Kidney (tissue), 14 donors: ENCODE data around the gene PPID. TPM values are rescaled to one million over a fixed set of nuclear protein-coding genes. Genes with fewer than 3 reads are reported as not detected.
"Not testable (repeated sequence)": the region's sequence is repeated elsewhere in the genome, so short reads cannot be mapped to it uniquely, and the experiment has no call there.

Source experiments
- DNase-seq, 5 donors: peaks; one replicate each; pipeline ENCODE4 v3.0.0-alpha.2; 2013 to 2020
- FAIRE-seq: peaks from 2 replicates; lab custom pipeline; 2012; peaks lifted over from hg19 to GRCh38; lab: Jason Lieb, UNC
- H3K27ac ChIP-seq, 2 donors: one replicate each; pipeline ENCODE4 v1.7.0; 2013; ENCODE audit warnings: low read depth in 2 of 2, low read length in 2 of 2, inconsistent platforms in 1 of 2
- H3K27me3 ChIP-seq: one replicate; pipeline ENCODE4 v1.7.1; 2013; ENCODE audit warnings: low read length, inconsistent platforms; ENCODE audit not compliant: control insufficient read depth, insufficient read depth
- H3K36me3 ChIP-seq, 3 donors: one replicate each; pipeline versions ENCODE4 v1.7.0 to v1.7.1; 2013; ENCODE audit warnings: low read length in 3 of 3, control low read depth in 1 of 3, inconsistent platforms in 1 of 3; ENCODE audit not compliant: insufficient read depth in 3 of 3, control insufficient read depth in 2 of 3
- H3K4me1 ChIP-seq, 3 donors: one replicate each; pipeline versions ENCODE4 v1.7.0 to v1.7.1; 2013; ENCODE audit warnings: low read length in 3 of 3, inconsistent platforms in 1 of 3, low read depth in 1 of 3; ENCODE audit not compliant: control insufficient read depth in 2 of 3, insufficient read depth in 2 of 3
- H3K4me3 ChIP-seq, 3 donors: one replicate each; pipeline versions ENCODE4 v1.7.0 to v1.8.1; 2013; ENCODE audit warnings: low read length in 3 of 3, control low read depth in 1 of 3, inconsistent platforms in 1 of 3
- H3K9ac ChIP-seq, 3 donors: one replicate each; pipeline versions ENCODE4 v1.7.0 to v1.7.1; 2013; ENCODE audit warnings: low read length in 3 of 3, control low read depth in 1 of 3, inconsistent platforms in 1 of 3
- H3K9me3 ChIP-seq, 3 donors: one replicate each; pipeline versions ENCODE4 v1.7.0 to v1.7.1; 2013; ENCODE audit warnings: low read length in 3 of 3, control low read depth in 1 of 3, inconsistent platforms in 1 of 3; ENCODE audit not compliant: control insufficient read depth in 2 of 3, insufficient read depth in 1 of 3
- CTCF ChIP-seq: IDR thresholded peaks from 3 replicates; pipeline ENCODE4 v1.5.1; 2012; ENCODE audit warnings: mild to moderate bottlenecking, moderate library complexity, borderline replicate concordance; ENCODE audit not compliant: insufficient read depth; ENCODE audit errors: extremely low read depth
- intact Hi-C: fragments of 100-400 bp; cut with DNase I; formaldehyde crosslinking; loops from one replicate; pipeline ENCODE4 v1.11.1; 2022
- polyA plus RNA-seq: library from polyadenylated mRNA; stranded (reverse); fragments of 350-450 nt; fragmentation: Illumina TruSeq; extraction: RNeasy Lipid Tissue Mini Kit (QIAGEN cat#74804); gene quantifications from one replicate; pipeline ENCODE4 v1.2.3, GENCODE V29; 2014; ENCODE audit warnings: low read depth, low replicate concordance; ENCODE audit not compliant: insufficient read depth
- total RNA-seq: library from RNA; stranded (reverse); fragmentation: NEBNext Ultra II Directional; extraction: Animal tissue kit (Norgen Biotek cat#: 25700); gene quantifications from one replicate; pipeline ENCODE4 v1.2.1, GENCODE V29; 2021
- donor health status: control.
- donor health status: control.
- donor health status: control.
- donor health status: control.
- donor health status: control.
- donor health status: DM: yes; HTN: yes; CAD: no.
- donor health status: Normal renal cell carcinoma (clear cell type).

The PPID gene
- total and polyA plus RNA-seq, 2 donors from 2014 or later = 15.7 to 41.9 TPM

DNA sequence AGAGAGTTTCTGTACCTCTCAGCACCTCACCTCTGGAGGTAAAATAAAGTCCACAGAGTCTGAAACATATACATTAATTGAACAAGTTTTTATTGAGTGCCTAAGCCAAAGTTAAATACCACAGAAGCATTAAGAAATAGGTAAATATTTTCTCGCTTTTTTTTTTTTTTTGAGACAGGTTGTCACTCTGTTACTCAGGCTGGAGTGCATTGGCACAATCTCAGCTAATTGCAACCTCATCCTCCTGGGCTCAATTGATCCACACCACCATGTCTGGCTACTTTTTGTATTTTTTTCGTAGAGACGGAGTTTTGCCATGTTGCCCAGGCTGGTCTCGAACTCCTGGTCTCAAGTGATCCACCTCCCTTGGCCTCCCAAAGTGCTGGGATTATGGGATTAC lies 35.5 kb upstream of the PPID start:
- no peak for DNase-seq
- Histone ChIP-seq H3K27ac (no peak overlapping the region), H3K27me3 (no peaks in the 10 kb centered on the region), H3K4me3 (no peak overlapping the region), H3K36me3 (no peaks in the 10 kb centered on the region), H3K4me1 (no peaks in the 10 kb centered on the region), H3K9ac (no peak overlapping the region), H3K9me3 (no peaks in the 10 kb centered on the region)
- no peak for TF ChIP-seq CTCF
- intact Hi-C loops = no loop called here
- no peak for FAIRE-seq

- no peaks in the 10 kb centered on the region for H3K36me3 ChIP-seq
- H3K9ac ChIP-seq = no peak overlapping the region
- no peak overlapping the region for H3K4me3 ChIP-seq
- DNase-seq (no peak), FAIRE-seq (no peak)
- no peak for TF ChIP-seq CTCF
- no peak overlapping the region for H3K27ac ChIP-seq
- H3K27me3 ChIP-seq = no peaks in the 10 kb centered on the region
- no peaks in the 10 kb centered on the region for H3K9me3 ChIP-seq
- no peaks in the 10 kb centered on the region for H3K4me1 ChIP-seq
- intact Hi-C loops = no loop called here
Measured at GRCh38 chr4:158758142-158758541, 34.9 kb upstream of the PPID start.

DNA sequence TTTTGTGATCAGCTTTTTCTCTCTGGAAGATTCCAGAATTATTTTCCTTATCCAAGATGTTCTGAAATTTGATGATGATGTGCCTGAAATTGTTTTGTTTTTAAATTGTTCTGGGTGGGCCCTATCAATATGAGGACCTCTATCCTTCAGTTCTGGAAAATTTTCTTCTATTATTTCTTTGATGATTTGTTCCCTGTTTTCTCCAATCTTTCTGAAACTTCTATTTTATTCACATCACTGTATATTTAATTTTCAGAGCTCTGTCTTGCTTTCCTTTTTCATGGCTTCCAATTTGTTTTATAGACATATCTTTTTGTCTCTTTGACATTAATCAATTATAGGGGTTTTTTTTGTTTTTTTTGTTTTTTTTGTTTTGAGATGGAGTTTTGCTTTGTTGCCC lies 33.4 kb upstream of the PPID start:
- DNase-seq (no peak), FAIRE-seq (no peak)
- Histone ChIP-seq H3K36me3 (no peaks in the 10 kb centered on the region), H3K9ac (no peak overlapping the region), H3K27ac (no peak overlapping the region), H3K4me1 (no peaks in the 10 kb centered on the region), H3K4me3 (no peak overlapping the region), H3K9me3 (no peaks in the 10 kb centered on the region), H3K27me3 (no peaks in the 10 kb centered on the region)
- intact Hi-C loops = no loop called here
- TF ChIP-seq CTCF = no peak

- FAIRE-seq, intact Hi-C loops, H3K9ac ChIP-seq, DNase-seq, H3K4me3 ChIP-seq, H3K4me1 ChIP-seq, H3K27me3 ChIP-seq, H3K9me3 ChIP-seq, H3K27ac ChIP-seq, H3K36me3 ChIP-seq: not testable (repeated sequence)
Measured at GRCh38 chr4:158755819-158756218, 32.6 kb upstream of the PPID start.
